Measurements from ENCODE around the gene ERBB4. TPM values are rescaled to one million over a fixed set of nuclear protein-coding genes. Genes with fewer than 3 reads are reported as not detected.

Gene ERBB4
- total and polyA plus RNA-seq, 3 experiments from 2014 or later = not detected

DNA sequence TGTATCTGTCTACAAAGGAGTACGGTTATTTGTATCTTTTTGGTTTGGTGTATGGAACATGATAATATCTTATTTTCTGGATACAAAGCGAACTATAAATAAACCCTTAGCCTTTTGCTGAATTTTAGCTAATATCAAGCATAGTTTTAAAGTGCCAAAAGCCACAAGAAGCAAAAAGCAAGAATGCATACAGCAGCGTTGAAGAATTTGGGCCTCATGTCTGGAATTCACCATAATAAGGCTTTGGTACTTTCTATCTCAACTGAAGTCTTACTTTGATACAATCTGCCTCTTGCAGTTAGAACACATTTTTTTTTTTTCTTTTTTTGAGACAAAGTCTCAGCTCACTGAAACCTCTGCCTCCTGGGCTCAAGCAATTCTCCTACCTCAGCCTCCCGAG, 151.5 kb downstream of the ERBB4 start:
- Mint-ChIP-seq H3K27ac (no peak overlapping the region), H3K4me1 (no peaks in the 10 kb centered on the region), H3K36me3 (no peaks in the 10 kb centered on the region), H3K9me3 (peaks cover 0 to 10% (median 0%) of the 10 kb centered on the region in 5 donors), H3K4me3 (no peak overlapping the region), H3K27me3 (no peaks in the 10 kb centered on the region)
- Histone ChIP-seq H3K27ac (ENCODE audit: low read depth, low read length) (no peak overlapping the region), H3K9me3 (ENCODE audit: low read length) (no peaks in the 10 kb centered on the region), H3K4me1 (ENCODE audit: insufficient read depth, low read length) (no peaks in the 10 kb centered on the region), H3K4me3 (ENCODE audit: low read length) (no peak overlapping the region), H3K27me3 (ENCODE audit: insufficient read depth, low read length, poor library complexity, severe bottlenecking) (no peaks in the 10 kb centered on the region), H3K36me3 (ENCODE audit: insufficient read depth, low read length) (no peaks in the 10 kb centered on the region)
- DNase-seq = no peak
- ChIA-PET POLR2A (no interaction called here), CTCF (no interaction called here)

- CTCF ChIA-PET = no interaction called here
- Histone ChIP-seq H3K36me3 (ENCODE audit: insufficient read depth, low read length) (no peaks in the 10 kb centered on the region), H3K4me1 (ENCODE audit: insufficient read depth, low read length) (no peaks in the 10 kb centered on the region), H3K27me3 (ENCODE audit: insufficient read depth, low read length, poor library complexity, severe bottlenecking) (no peaks in the 10 kb centered on the region), H3K4me3 (ENCODE audit: low read length) (no peak overlapping the region), H3K9me3 (ENCODE audit: low read length) (no peaks in the 10 kb centered on the region), H3K27ac (ENCODE audit: low read depth, low read length) (no peak overlapping the region)
- H3K27me3 Mint-ChIP-seq = no peaks in the 10 kb centered on the region
- no peak for DNase-seq
- no peak overlapping the region for H3K27ac Mint-ChIP-seq
- H3K36me3 Mint-ChIP-seq = no peaks in the 10 kb centered on the region
- no peaks in the 10 kb centered on the region for H3K4me1 Mint-ChIP-seq
- H3K4me3 Mint-ChIP-seq = no peak overlapping the region
- POLR2A ChIA-PET = no interaction called here
- H3K9me3 Mint-ChIP-seq = peaks cover 0 to 10% (median 0%) of the 10 kb centered on the region in 5 donors
Measured at GRCh38 chr2:212385241-212385640, 153.4 kb downstream of the ERBB4 start.

DNA sequence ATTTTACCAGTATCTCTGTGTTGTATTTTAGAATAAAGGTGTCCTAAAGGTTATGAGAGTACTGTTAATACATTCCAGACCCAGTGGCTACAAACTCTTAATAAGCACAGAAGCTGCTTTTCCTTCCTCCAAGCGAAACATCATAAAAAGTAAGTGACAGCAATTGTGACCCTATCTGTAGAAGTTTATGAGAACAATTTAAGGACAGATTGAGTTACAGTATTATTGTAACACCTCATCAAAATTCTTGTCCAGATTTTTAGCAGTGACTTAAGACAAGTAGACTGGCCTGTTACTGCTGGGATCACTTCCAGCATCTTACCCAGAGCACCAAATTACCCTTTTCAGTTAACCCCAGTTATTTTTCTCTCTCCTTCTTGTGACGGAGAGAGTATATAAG, 154.6 kb downstream of the ERBB4 start:
- H3K27me3 ChIP-seq (ENCODE audit: insufficient read depth, low read length, poor library complexity, severe bottlenecking) = no peaks in the 10 kb centered on the region
- DNase-seq = no peak
- Mint-ChIP-seq H3K4me1 (no peaks in the 10 kb centered on the region), H3K36me3 (no peaks in the 10 kb centered on the region), H3K27me3 (no peaks in the 10 kb centered on the region), H3K9me3 (peaks cover 0 to 13% (median 0%) of the 10 kb centered on the region in 5 donors), H3K27ac (no peak overlapping the region), H3K4me3 (no peak overlapping the region)
- ChIA-PET CTCF (no interaction called here), POLR2A (no interaction called here)
- no peak overlapping the region for H3K27ac ChIP-seq (ENCODE audit: low read depth, low read length)
- no peaks in the 10 kb centered on the region for H3K4me1 ChIP-seq (ENCODE audit: insufficient read depth, low read length)
- no peak overlapping the region for H3K4me3 ChIP-seq (ENCODE audit: low read length)
- H3K9me3 ChIP-seq (ENCODE audit: low read length) = no peaks in the 10 kb centered on the region
- no peaks in the 10 kb centered on the region for H3K36me3 ChIP-seq (ENCODE audit: insufficient read depth, low read length)

DNA sequence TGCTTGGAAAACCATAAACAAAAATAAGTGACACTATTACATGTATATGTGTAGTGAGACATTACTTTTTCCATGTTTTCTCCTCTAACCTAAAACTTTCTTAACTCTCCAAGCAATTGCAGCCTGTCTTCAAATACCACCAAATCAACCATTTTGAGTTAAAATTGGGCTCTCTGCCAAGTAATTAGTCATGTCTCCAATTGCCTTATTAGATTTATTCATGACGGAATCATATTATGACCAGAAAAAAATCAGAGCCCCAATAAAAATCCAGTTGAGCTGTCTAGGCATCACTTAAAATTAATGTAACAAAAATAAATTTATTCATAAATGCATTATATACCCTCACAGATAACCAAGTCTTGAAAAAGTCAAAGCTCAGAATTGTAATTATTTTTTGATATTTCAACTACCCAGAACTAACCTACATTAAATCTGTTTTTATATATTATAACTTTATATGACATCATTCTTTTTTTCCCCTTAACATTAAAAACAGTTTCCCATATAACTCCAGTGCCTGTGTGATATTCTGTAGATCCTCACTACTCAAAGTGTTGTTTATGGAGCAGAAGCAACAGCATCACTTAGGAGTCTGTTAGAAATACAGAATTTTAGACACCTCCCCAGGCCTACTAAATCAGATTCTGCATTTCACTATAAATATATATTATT, 157.0 kb downstream of the ERBB4 start:
- POLR2A ChIA-PET = no interaction called here
- CTCF ChIA-PET = no interaction called here
- Histone ChIP-seq H3K4me1 (ENCODE audit: insufficient read depth, low read length) (no peaks in the 10 kb centered on the region), H3K27me3 (ENCODE audit: insufficient read depth, low read length, poor library complexity, severe bottlenecking) (no peaks in the 10 kb centered on the region), H3K4me3 (ENCODE audit: low read length) (no peak overlapping the region), H3K9me3 (ENCODE audit: low read length) (no peaks in the 10 kb centered on the region), H3K27ac (ENCODE audit: low read depth, low read length) (no peak overlapping the region), H3K36me3 (ENCODE audit: insufficient read depth, low read length) (no peaks in the 10 kb centered on the region)
- Mint-ChIP-seq H3K27ac (no peak overlapping the region), H3K27me3 (no peaks in the 10 kb centered on the region), H3K4me3 (no peak overlapping the region), H3K4me1 (no peaks in the 10 kb centered on the region), H3K9me3 (peaks cover 0 to 15% (median under 1%) of the 10 kb centered on the region in 5 donors), H3K36me3 (no peaks in the 10 kb centered on the region)
- DNase-seq = no peak

GRCh38 chr2:212379103-212379502, 159.5 kb downstream of the ERBB4 start:
- no peaks in the 10 kb centered on the region for H3K27me3 Mint-ChIP-seq
- CTCF ChIA-PET = no interaction called here

GRCh38 chr2:212367431-212367830, 171.2 kb downstream of the ERBB4 start:
- Mint-ChIP-seq H3K9me3 (peaks cover 0 to 3% (median 0%) of the 10 kb centered on the region in 5 donors), H3K27ac (no peak overlapping the region), H3K36me3 (no peaks in the 10 kb centered on the region), H3K4me1 (no peaks in the 10 kb centered on the region), H3K27me3 (no peaks in the 10 kb centered on the region), H3K4me3 (no peak overlapping the region)
- no peak for DNase-seq
- Histone ChIP-seq H3K36me3 (ENCODE audit: insufficient read depth, low read length) (no peaks in the 10 kb centered on the region), H3K4me1 (ENCODE audit: insufficient read depth, low read length) (no peaks in the 10 kb centered on the region), H3K27ac (ENCODE audit: low read depth, low read length) (no peak overlapping the region), H3K27me3 (ENCODE audit: insufficient read depth, low read length, poor library complexity, severe bottlenecking) (no peaks in the 10 kb centered on the region), H3K4me3 (ENCODE audit: low read length) (no peak overlapping the region), H3K9me3 (ENCODE audit: low read length) (no peaks in the 10 kb centered on the region)
- CTCF ChIA-PET = no interaction called here
- POLR2A ChIA-PET = no interaction called here

More at GRCh38 chr2:212379103-212379502, 159.5 kb downstream of the ERBB4 start:
- DNase-seq = no peak
- Histone ChIP-seq H3K27me3 (ENCODE audit: insufficient read depth, low read length, poor library complexity, severe bottlenecking) (no peaks in the 10 kb centered on the region), H3K4me1 (ENCODE audit: insufficient read depth, low read length) (no peaks in the 10 kb centered on the region), H3K9me3 (ENCODE audit: low read length) (no peaks in the 10 kb centered on the region), H3K27ac (ENCODE audit: low read depth, low read length) (no peak overlapping the region), H3K36me3 (ENCODE audit: insufficient read depth, low read length) (no peaks in the 10 kb centered on the region), H3K4me3 (ENCODE audit: low read length) (no peak overlapping the region)
- Mint-ChIP-seq H3K4me1 (no peaks in the 10 kb centered on the region), H3K4me3 (no peak overlapping the region), H3K36me3 (no peaks in the 10 kb centered on the region), H3K9me3 (peaks cover 0 to 29% (median 0%) of the 10 kb centered on the region in 5 donors), H3K27ac (no peak overlapping the region)
- POLR2A ChIA-PET = no interaction called here

DNA sequence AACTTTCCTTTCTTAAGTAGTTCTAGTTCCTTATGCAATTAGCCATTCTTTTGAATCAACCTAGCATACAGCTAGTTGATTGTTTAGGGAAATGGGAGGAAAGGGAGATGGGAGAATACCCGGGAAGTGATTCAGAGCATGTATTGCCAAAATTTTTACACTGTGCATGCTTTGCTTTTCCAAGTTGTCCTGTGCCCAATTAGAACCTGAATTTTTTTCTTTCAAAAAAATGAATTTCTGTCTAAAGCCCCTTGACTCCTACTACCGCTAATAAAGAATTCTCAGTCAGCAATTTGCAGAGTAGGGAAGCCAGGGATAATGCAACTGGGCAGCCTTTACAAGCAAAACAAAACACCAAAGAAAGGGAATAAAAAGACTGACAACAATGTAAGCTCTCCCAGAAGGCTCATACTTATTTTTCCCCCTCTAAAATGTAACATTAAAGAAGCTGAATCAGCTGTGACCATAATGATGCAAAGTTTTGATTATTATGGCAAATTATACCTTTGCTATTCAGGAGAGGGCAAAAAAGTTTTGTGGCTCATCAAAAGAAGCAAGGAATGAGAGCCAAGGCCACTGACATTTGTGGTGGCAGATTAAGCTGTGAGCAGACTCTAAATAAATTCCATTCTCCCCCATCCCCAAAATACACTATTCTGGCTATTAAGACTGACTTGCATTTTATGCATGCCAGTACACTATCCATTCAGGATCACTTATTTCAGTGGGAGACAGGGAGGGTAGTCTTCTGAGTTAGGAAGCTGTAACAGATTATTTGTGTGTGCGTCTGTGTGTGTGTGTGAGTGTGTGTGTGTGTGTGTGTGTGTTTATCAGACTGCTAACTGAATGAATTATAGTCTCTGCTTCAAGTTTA, 174.3 kb downstream of the ERBB4 start:
- Histone ChIP-seq H3K36me3 (ENCODE audit: insufficient read depth, low read length) (no peaks in the 10 kb centered on the region), H3K27me3 (ENCODE audit: insufficient read depth, low read length, poor library complexity, severe bottlenecking) (no peaks in the 10 kb centered on the region), H3K9me3 (ENCODE audit: low read length) (no peaks in the 10 kb centered on the region), H3K4me1 (ENCODE audit: insufficient read depth, low read length) (no peaks in the 10 kb centered on the region), H3K27ac (ENCODE audit: low read depth, low read length) (no peak overlapping the region), H3K4me3 (ENCODE audit: low read length) (no peak overlapping the region)
- ChIA-PET POLR2A (no interaction called here), CTCF (no interaction called here)
- Mint-ChIP-seq H3K27me3 (no peaks in the 10 kb centered on the region), H3K36me3 (no peaks in the 10 kb centered on the region), H3K27ac (no peak overlapping the region), H3K4me3 (no peak overlapping the region), H3K9me3 (peaks cover 0 to 3% (median 0%) of the 10 kb centered on the region in 5 donors), H3K4me1 (no peaks in the 10 kb centered on the region)
- no peak for DNase-seq

- no peaks in the 10 kb centered on the region for H3K36me3 ChIP-seq (ENCODE audit: insufficient read depth, low read length)
- H3K27me3 Mint-ChIP-seq = no peaks in the 10 kb centered on the region
- no peaks in the 10 kb centered on the region for H3K4me1 ChIP-seq (ENCODE audit: insufficient read depth, low read length)
- no peaks in the 10 kb centered on the region for H3K27me3 ChIP-seq (ENCODE audit: insufficient read depth, low read length, poor library complexity, severe bottlenecking)
- ChIA-PET POLR2A (no interaction called here), CTCF (no interaction called here)
- H3K27ac ChIP-seq (ENCODE audit: low read depth, low read length) = no peak overlapping the region
- H3K9me3 ChIP-seq (ENCODE audit: low read length) = no peaks in the 10 kb centered on the region
- DNase-seq = no peak
- no peak overlapping the region for H3K4me3 ChIP-seq (ENCODE audit: low read length)
- no peaks in the 10 kb centered on the region for H3K4me1 Mint-ChIP-seq
- H3K36me3 Mint-ChIP-seq = no peaks in the 10 kb centered on the region
- peaks cover 0 to 5% (median 0%) of the 10 kb centered on the region in 5 donors for H3K9me3 Mint-ChIP-seq
- H3K27ac Mint-ChIP-seq = no peak overlapping the region
- H3K4me3 Mint-ChIP-seq = no peak overlapping the region
Measured at GRCh38 chr2:212361174-212361756, 177.3 kb downstream of the ERBB4 start.

All from CD8-positive, alpha-beta memory T cell (primary cell).